ELF-1 (cell line): Measurements from ENCODE around the gene ARGFX.
A peak's percentile ranks its signal among the peaks of the same experiment; 100 is the strongest.
"Not testable (repeated sequence)": the region's sequence is repeated elsewhere in the genome, so short reads cannot be mapped to it uniquely, and the experiment has no call there.

ENCODE experiments used
- DNase-seq: peaks from one replicate; pipeline ENCODE4 v3.0.0-alpha.2; 2016; ENCODE audit warnings: low read depth, low spot score

Gene ARGFX

GRCh38 chr3:121567649-121568048 is at the start of gene ARGFX:
ARGFX (plus strand) TSS chr3:121567949; CDS start chr3:121570714, 2,765 bp downstream.
- no peak for DNase-seq

- DNase-seq = no peak
These were observed 49.6 kb upstream of the ARGFX start for GRCh38 chr3:121517953-121518655.

GRCh38 chr3:121520510-121520909 is 47.2 kb upstream of the ARGFX start:
- DNase-seq = no peak

GRCh38 chr3:121529308-121529707 is 38.4 kb upstream of the ARGFX start:
- DNase-seq = no peak

GRCh38 chr3:121531269-121531668 is 36.5 kb upstream of the ARGFX start:
- no peak for DNase-seq

- DNase-seq = no peak
These were observed 24.8 kb upstream of the ARGFX start for GRCh38 chr3:121542924-121543323.

- no peak for DNase-seq
These were observed 22.6 kb upstream of the ARGFX start for GRCh38 chr3:121545049-121545573.

- peak; percentile 86 for DNase-seq
These were observed 21.9 kb upstream of the ARGFX start, which contains the start of gene POLQ for GRCh38 chr3:121545574-121546455. POLQ (minus strand) TSS chr3:121545988; CDS start chr3:121545877, 111 bp downstream.

GRCh38 chr3:121552379-121552778 is 15.4 kb upstream of the ARGFX start:
- no peak for DNase-seq

GRCh38 chr3:121552797-121553196 is 15.0 kb upstream of the ARGFX start:
- no peak for DNase-seq

- no peak for DNase-seq
These were observed 10.3 kb upstream of the ARGFX start for GRCh38 chr3:121557426-121557934.

GRCh38 chr3:121562148-121562547 is 5.6 kb upstream of the ARGFX start:
- peak; percentile 67 for DNase-seq

GRCh38 chr3:121566773-121567172 is 976 bp upstream of the ARGFX start:
- DNase-seq = no peak

GRCh38 chr3:121574449-121574848 is 6.7 kb downstream of the ARGFX start:
- peak; percentile 54 for DNase-seq

- DNase-seq = no peak
These were observed 13.9 kb downstream of the ARGFX start for GRCh38 chr3:121581691-121582090.

GRCh38 chr3:121584418-121584817 is 16.7 kb downstream of the ARGFX start:
- DNase-seq = no peak

GRCh38 chr3:121592856-121593702 is 25.3 kb downstream of the ARGFX start, which contains the start of gene FBXO40:
FBXO40 (plus strand) TSS chr3:121593379; CDS start chr3:121620576, 27,197 bp downstream.
- DNase-seq = peak; percentile 68

- DNase-seq = not testable (repeated sequence)
These were observed 26.1 kb downstream of the ARGFX start for GRCh38 chr3:121593806-121594205.

GRCh38 chr3:121594850-121595249 is 27.1 kb downstream of the ARGFX start:
- no peak for DNase-seq

GRCh38 chr3:121595765-121596406 is 28.1 kb downstream of the ARGFX start:
- no peak for DNase-seq

GRCh38 chr3:121598564-121598963 is 30.8 kb downstream of the ARGFX start:
- no peak for DNase-seq
